Left lung (tissue), 10 donors: ENCODE data around the gene EIF1AD. TPM values are rescaled to one million over a fixed set of nuclear protein-coding genes. Genes with fewer than 3 reads are reported as not detected.

ENCODE experiments used
- ATAC-seq: fragments of 200-7000 bp; cut with Tn5 transposase; one replicate; pipeline ENCODE4 v1.9.1; 2020; ENCODE audit warnings: moderate library complexity
- DNase-seq, 4 donors: peaks; one replicate each; pipeline ENCODE4 v3.0.0-alpha.2; 2013 to 2020
- H3K27ac ChIP-seq, 2 donors: fragments of 200-600 bp; sonication (generic) in 1 of 2; one replicate each; pipeline versions ENCODE4 v1.5.0 to v1.8.0; 2020 to 2021
- H3K27me3 ChIP-seq, 2 donors: fragments of 200-600 bp; sonication (generic) in 1 of 2; one replicate each; pipeline versions ENCODE4 v1.5.0 to v1.8.0; 2020 to 2021
- H3K36me3 ChIP-seq, 2 donors: fragments of 200-600 bp; sonication (generic) in 1 of 2; one replicate each; pipeline versions ENCODE4 v1.5.0 to v1.8.0; 2020 to 2021
- H3K4me1 ChIP-seq, 2 donors: fragments of 200-600 bp; one replicate each; pipeline ENCODE4 v1.8.0; 2021
- H3K4me3 ChIP-seq, 2 donors: fragments of 200-600 bp; sonication (generic) in 1 of 2; one replicate each; pipeline versions ENCODE4 v1.5.0 to v1.8.0; 2020 to 2021; ENCODE audit warnings: mild to moderate bottlenecking in 1 of 2
- H3K9me3 ChIP-seq, 2 donors: fragments of 200-600 bp; sonication (generic) in 1 of 2; one replicate each; pipeline versions ENCODE4 v1.5.0 to v1.8.0; 2020 to 2021
- CTCF ChIP-seq, 2 donors: fragments of 200-600 bp; sonication (generic) in 1 of 2; IDR thresholded peaks; one replicate each; pipeline versions ENCODE4 v1.5.0 to v1.8.0; 2021; ENCODE audit warnings: antibody characterized with exemption in 2 of 2
- intact Hi-C, 2 donors: fragments of 100-400 bp; cut with DNase I; formaldehyde crosslinking; loops; one replicate each; pipeline versions ENCODE4 v1.11.2 to v1.14.2; 2022
- polyA plus RNA-seq, 6 donors: library from polyadenylated mRNA; unstranded; fragments of 120-200 nt; gene quantifications; one replicate each; pipeline ENCODE4 v1.2.1, GENCODE V29; 2013; ENCODE audit not compliant: insufficient read length in 6 of 6
- total RNA-seq, 2 donors: library from RNA; stranded (reverse); fragmentation: NEBNext Ultra II Directional; extraction: Animal tissue kit (Norgen Biotek cat#: 25700); gene quantifications; one replicate each; pipeline ENCODE4 v1.2.1, GENCODE V29; 2021
- donor health status: DM: no; HTN: yes; CAD: no.
- donor health status: DM: no; HTN: no; CAD: no.

The EIF1AD gene
- total and polyA plus RNA-seq, 8 donors, result 23.6 to 30.5 (median 28.8) TPM

DNA sequence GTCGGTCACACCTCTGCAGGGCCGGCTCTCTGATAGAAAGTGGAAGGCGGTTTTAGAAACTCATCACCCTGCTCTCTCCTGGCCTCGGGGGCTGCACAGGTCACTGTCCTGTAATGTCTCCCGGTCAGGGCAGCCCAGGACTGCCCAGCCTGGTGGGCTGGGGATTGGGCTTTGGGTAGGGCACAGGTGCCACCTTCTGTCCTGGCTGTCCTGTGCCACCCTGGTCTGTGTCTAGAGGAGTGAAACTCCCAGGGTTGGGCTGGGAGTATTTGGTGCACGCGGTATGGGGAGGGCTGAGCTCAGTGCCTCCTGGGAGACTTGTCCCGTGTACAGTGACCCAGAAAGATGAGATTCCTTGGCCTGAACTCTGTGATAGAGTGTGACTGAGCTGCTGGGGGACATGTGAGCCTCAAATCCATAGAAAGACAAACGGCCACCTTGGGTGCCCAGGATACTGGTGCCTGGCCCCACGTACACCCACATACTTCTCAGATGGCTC lies 22.6 kb downstream of the EIF1AD start:
- Histone ChIP-seq H3K27me3 (no peaks in the 10 kb centered on the region), H3K9me3 (no peaks in the 10 kb centered on the region)
- intact Hi-C loops, result no loop called here

DNA sequence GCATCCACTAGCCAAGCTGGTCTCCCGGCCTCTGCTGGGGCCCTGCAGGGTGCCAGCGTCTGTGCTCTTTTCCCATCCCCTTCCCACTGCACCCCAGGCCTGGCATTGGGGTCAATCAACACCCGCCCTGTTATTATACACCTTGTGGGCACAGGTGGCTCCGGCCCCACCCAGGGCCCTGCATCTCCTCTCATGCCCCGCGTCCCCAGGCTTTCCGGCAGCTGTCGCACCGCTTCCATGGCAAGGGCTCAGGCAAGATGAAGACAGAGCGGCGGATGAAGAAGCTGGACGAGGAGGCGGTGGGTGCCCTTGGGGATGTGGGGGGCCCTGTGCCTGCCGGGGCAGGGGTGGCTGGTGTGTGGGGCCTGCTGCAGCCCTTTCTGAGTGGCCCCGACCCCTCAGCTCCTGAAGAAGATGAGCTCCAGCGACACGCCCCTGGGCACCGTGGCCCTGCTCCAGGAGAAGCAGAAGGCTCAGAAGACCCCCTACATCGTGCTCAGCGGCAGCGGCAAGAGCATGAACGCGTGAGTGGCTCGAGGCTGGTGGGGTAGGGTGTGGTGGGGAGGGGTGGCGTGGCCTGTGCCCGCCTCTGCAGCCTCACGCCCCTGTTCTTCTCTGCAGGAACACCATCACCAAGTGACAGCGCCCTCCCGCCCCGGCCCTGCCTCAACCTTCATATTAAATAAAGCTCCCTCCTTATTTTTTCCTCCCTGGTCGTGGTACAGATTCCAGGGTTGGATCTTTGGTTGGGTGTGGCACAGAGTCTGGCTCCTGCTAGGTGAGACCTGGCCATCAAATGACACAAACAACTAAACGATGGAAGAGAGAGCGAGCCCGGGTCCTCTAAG lies 23.3 kb downstream of the EIF1AD start:
- TF ChIP-seq CTCF (IDR thresholded peaks at IDR 0.05), result no peak
- H3K9me3 ChIP-seq, result no peaks in the 10 kb centered on the region
- DNase-seq (no peak), ATAC-seq (no peak)
- no peak overlapping the region for H3K4me3 ChIP-seq
- peaks cover 0 to 56% of the 10 kb centered on the region in 2 donors for H3K36me3 ChIP-seq
- intact Hi-C loops, result no loop called here
- H3K27me3 ChIP-seq, result no peaks in the 10 kb centered on the region
- H3K27ac ChIP-seq, result no peak overlapping the region
- H3K4me1 ChIP-seq, result no peaks in the 10 kb centered on the region

More for the DNA sequence above, 22.6 kb downstream of the EIF1AD start:
- Histone ChIP-seq H3K27ac (no peak overlapping the region), H3K4me1 (no peaks in the 10 kb centered on the region), H3K36me3 (peaks cover 0 to 56% of the 10 kb centered on the region in 2 donors), H3K4me3 (no peak overlapping the region)
- TF ChIP-seq CTCF (IDR thresholded peaks at IDR 0.05), result no peak
- DNase-seq (no peak), ATAC-seq (no peak)

DNA sequence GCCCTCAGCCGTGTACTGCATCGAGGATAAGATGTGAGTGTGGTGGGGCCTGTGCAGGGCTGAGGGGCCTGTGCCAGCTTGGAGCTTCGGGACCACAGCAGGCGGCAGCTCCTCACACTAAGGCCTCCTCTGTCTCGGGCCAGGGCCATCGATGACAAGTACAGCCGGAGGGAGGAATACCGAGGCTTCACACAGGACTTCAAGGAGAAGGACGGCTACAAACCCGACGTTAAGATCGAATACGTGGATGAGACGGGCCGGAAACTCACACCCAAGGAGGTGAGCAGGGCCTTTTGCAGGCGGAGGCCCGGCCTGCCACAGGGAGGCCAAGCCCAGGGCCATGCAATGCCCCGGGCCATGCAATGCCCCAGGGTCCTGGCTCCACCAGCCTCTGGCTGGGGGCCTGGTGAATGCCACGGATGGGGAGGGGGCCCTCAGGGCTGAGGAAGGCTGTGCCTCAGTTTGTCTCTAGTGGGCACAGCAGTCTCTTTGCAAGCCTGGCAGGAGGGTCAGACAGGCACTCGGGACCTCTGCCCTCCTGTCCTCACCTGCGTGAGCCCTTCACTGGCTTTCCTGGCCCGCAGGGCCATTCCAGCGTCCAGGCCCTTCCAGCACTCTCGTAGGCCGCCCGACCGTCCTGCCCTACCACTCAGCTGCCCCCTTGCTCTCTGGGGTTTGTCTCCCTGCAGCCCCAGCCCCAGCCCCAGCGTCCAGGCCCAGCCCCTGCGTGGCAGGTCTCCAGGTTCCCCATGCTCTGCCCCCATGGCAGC lies 24.2 kb downstream of the EIF1AD start:
- no peak for ATAC-seq
- DNase-seq, result no peak
- no peaks in the 10 kb centered on the region for H3K9me3 ChIP-seq
- no peak overlapping the region for H3K4me3 ChIP-seq
- peaks cover 0 to 61% of the 10 kb centered on the region in 2 donors for H3K36me3 ChIP-seq
- H3K27me3 ChIP-seq, result no peaks in the 10 kb centered on the region
- H3K27ac ChIP-seq, result no peak overlapping the region
- intact Hi-C loops, result no loop called here
- no peak for TF ChIP-seq CTCF (IDR thresholded peaks at IDR 0.05)
- no peaks in the 10 kb centered on the region for H3K4me1 ChIP-seq

GRCh38 chr11:65976216-65977176 lies 25.5 kb downstream of the EIF1AD start:
- no peaks in the 10 kb centered on the region for H3K27me3 ChIP-seq
- peaks cover 0 to 69% of the 10 kb centered on the region in 2 donors for H3K36me3 ChIP-seq
- no peak overlapping the region for H3K4me3 ChIP-seq
- no peak for ATAC-seq
- intact Hi-C loops, result no loop called here
- TF ChIP-seq CTCF (IDR thresholded peaks at IDR 0.05), result no peak
- no peak for DNase-seq
- H3K27ac ChIP-seq, result no peak overlapping the region
- H3K9me3 ChIP-seq, result no peaks in the 10 kb centered on the region
- H3K4me1 ChIP-seq, result no peaks in the 10 kb centered on the region
